Gastroesophageal sphincter (tissue), 3 donors: ENCODE measurements around the gene SLC25A34.

ENCODE experiments used
- CTCF ChIP-seq, 4 experiments: fragments of 200-600 bp in 2 of 4; fragments of 450-650 bp in 2 of 4; sonication (generic) in 1 of 4; IDR thresholded peaks; one replicate each; pipeline ENCODE4 v1.5.1; 2017 to 2019; ENCODE audit warnings: antibody characterized with exemption in 4 of 4, mild to moderate bottlenecking in 2 of 4, moderate library complexity in 2 of 4
- POLR2A ChIP-seq, 2 donors: fragments of 450-650 bp; IDR thresholded peaks; one replicate each; pipeline ENCODE4 v1.6.1; 2017; ENCODE audit warnings: antibody characterized with exemption in 2 of 2, mild to moderate bottlenecking in 2 of 2, moderate library complexity in 1 of 2
- POLR2AphosphoS5 ChIP-seq: sonication (generic); formaldehyde crosslinking; IDR thresholded peaks from one replicate; pipeline ENCODE4 v1.6.1; 2017; ENCODE audit warnings: antibody characterized with exemption

DNA sequence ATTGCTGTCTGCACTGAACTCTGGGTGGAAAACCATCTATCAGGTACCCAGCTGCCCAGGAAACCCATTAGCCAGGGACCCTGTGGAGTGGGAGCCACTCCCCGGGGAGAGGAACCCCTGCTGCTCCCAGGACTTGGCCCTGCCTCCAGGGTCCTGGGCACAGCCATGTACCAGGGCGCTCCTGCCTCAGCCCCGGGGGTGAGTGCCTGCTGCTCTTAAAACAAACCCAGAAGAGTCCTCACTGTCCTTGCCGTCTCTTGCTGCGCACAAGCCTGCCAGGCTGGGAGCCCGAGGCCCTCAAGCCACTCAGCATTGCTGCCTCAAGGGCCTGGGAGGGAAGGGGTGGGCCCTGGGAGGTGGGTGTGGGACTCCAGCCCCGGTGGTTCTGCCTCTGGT, 3.4 kb upstream of the SLC25A34 start:
- no peak for TF ChIP-seq CTCF (IDR thresholded peaks at IDR 0.05)
- TF ChIP-seq POLR2AphosphoS5: no peak
- no peak for TF ChIP-seq POLR2A (IDR thresholded peaks at IDR 0.05)
